K562 (cell line): ENCODE data around the gene TMEM239. TPM values are rescaled to one million over a fixed set of nuclear protein-coding genes. Genes with fewer than 3 reads are reported as not detected.

Source experiments
- HDAC6 ChIP-seq: IDR thresholded peaks from 2 replicates; pipeline ENCODE4 v1.6.1; 2012; ENCODE audit warnings: low read depth, mild to moderate bottlenecking, control low read depth, inconsistent platforms, low read length, moderate library complexity
- HNRNPK ChIP-seq: fragments of 200-400 bp; formaldehyde crosslinking; IDR thresholded peaks from one replicate; pipeline ENCODE4 v1.6.1; 2018; ENCODE audit warnings: mild to moderate bottlenecking, low read depth, low read length; ENCODE audit not compliant: poor library complexity, severe bottlenecking
- NELFE ChIP-seq: IDR thresholded peaks from 2 replicates; pipeline ENCODE4 v1.6.1; 2011; ENCODE audit warnings: mild to moderate bottlenecking; ENCODE audit not compliant: insufficient read depth, insufficient read length
- NFRKB ChIP-seq: fragments of 450-650 bp; IDR thresholded peaks from 2 replicates; pipeline ENCODE4 v1.6.1; 2016; ENCODE audit warnings: low read depth
- POU5F1 ChIP-seq: fragments of 150-350 bp; IDR thresholded peaks from 2 replicates; pipeline ENCODE4 v1.6.1; 2014; ENCODE audit warnings: borderline replicate concordance, low read length, low read depth, mild to moderate bottlenecking; ENCODE audit not compliant: partially characterized antibody
- RUNX1 ChIP-seq: sonication (generic); IDR thresholded peaks from 2 replicates; pipeline ENCODE4 v1.6.1; 2016; ENCODE audit warnings: antibody characterized with exemption, low read depth
- SRSF1 ChIP-seq: fragments of 200-400 bp; formaldehyde crosslinking; IDR thresholded peaks from 2 replicates; pipeline ENCODE4 v1.6.1; 2017; ENCODE audit warnings: mild to moderate bottlenecking, low read depth, low read length, moderate library complexity
- ZNF12 ChIP-seq: sonication (generic); formaldehyde crosslinking; IDR thresholded peaks from 2 replicates; pipeline ENCODE4 v1.4.0; 2020; ENCODE audit warnings: mild to moderate bottlenecking, missing genetic modification reagents
- polyA plus RNA-seq, 8 experiments: library from polyadenylated mRNA; depleted of rRNA in 4 of 8; stranded (reverse) in 5 of 8; unstranded in 3 of 8; fragments of >200 nt; fragmentation: Nextera tagmentation in 2 of 8; fragmentation: Illumina TruSeq in 1 of 8; extraction: Ambion mirVana in 2 of 8; extraction: Trizol in 1 of 8; gene quantifications; 2 replicates each; pipeline versions ENCODE4 v1.2.1 to v1.2.3, GENCODE V29; 2011 to 2014; ENCODE audit warnings: inconsistent platforms in 1 of 8, missing spikeins in 1 of 8
- total RNA-seq, 7 experiments: library from RNA; depleted of rRNA in 6 of 7; stranded (reverse); fragments of >200 nt in 6 of 7; fragmentation: Illumina TruSeq in 2 of 7; extraction: Trizol in 2 of 7; gene quantifications; 2 replicates each; pipeline versions ENCODE4 v1.2.1 to v1.2.3, GENCODE V29; 2011 to 2021; ENCODE audit warnings: low replicate concordance in 1 of 7
- TF ChIP-seq, protein P1 (sequence below): fragments of 450-650 bp; IDR thresholded peaks from 2 replicates; pipeline ENCODE4 v1.6.1; 2017; ENCODE audit warnings: antibody characterized with exemption
- TF ChIP-seq, protein P2 (sequence below): sonication (generic); formaldehyde crosslinking; IDR thresholded peaks from 2 replicates; pipeline ENCODE4 v1.8.0; 2022; ENCODE audit warnings: missing genetic modification reagents, mild to moderate bottlenecking, moderate library complexity, borderline replicate concordance
- TF ChIP-seq, protein P3 (sequence below): fragments of 450-650 bp; formaldehyde crosslinking; IDR thresholded peaks from 2 replicates; pipeline ENCODE4 v1.4.0; 2020; ENCODE audit warnings: mild to moderate bottlenecking, moderate library complexity

The TMEM239 gene
- total and polyA plus RNA-seq, 9 of the 15 experiments (the other 6 are each of a cell fraction or from before 2014, with no cell fraction given) = not detected

DNA sequence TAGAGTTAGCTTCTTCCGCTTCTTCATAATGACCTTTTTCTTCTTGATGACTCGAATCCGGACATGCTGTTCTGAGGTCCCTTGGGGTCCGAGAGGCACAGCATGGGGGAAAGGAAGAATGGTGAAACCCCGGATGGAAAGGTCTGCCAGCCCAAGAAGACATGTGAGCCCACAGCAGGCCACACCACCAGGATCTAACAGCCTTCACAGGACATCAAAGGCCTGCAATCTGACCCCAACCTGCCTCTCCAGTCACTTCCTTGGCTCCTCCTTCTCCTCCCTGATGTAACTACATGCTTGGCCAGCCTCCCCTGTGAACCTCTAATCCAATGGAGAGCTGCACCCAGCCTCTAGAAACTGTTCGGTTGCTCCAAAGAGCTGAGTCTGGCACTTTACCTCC, 17.4 kb upstream of the TMEM239 start (continued):
- TF ChIP-seq, protein P1, sequence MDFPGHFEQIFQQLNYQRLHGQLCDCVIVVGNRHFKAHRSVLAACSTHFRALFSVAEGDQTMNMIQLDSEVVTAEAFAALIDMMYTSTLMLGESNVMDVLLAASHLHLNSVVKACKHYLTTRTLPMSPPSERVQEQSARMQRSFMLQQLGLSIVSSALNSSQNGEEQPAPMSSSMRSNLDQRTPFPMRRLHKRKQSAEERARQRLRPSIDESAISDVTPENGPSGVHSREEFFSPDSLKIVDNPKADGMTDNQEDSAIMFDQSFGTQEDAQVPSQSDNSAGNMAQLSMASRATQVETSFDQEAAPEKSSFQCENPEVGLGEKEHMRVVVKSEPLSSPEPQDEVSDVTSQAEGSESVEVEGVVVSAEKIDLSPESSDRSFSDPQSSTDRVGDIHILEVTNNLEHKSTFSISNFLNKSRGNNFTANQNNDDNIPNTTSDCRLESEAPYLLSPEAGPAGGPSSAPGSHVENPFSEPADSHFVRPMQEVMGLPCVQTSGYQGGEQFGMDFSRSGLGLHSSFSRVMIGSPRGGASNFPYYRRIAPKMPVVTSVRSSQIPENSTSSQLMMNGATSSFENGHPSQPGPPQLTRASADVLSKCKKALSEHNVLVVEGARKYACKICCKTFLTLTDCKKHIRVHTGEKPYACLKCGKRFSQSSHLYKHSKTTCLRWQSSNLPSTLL = no peak
- TF ChIP-seq HNRNPK (no peak), NFRKB (no peak), SRSF1 (no peak), POU5F1 (no peak), HDAC6 (no peak), NELFE (no peak), ZNF12 (no peak), RUNX1 (no peak)
- TF ChIP-seq, protein P2, sequence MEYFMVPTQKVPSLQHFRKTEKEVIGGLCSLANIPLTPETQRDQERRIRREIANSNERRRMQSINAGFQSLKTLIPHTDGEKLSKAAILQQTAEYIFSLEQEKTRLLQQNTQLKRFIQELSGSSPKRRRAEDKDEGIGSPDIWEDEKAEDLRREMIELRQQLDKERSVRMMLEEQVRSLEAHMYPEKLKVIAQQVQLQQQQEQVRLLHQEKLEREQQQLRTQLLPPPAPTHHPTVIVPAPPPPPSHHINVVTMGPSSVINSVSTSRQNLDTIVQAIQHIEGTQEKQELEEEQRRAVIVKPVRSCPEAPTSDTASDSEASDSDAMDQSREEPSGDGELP (CRISPR knock-in tag) = no peak
- TF ChIP-seq, protein P3, sequence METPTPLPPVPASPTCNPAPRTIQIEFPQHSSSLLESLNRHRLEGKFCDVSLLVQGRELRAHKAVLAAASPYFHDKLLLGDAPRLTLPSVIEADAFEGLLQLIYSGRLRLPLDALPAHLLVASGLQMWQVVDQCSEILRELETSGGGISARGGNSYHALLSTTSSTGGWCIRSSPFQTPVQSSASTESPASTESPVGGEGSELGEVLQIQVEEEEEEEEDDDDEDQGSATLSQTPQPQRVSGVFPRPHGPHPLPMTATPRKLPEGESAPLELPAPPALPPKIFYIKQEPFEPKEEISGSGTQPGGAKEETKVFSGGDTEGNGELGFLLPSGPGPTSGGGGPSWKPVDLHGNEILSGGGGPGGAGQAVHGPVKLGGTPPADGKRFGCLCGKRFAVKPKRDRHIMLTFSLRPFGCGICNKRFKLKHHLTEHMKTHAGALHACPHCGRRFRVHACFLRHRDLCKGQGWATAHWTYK = no peak
